Endothelial cell of umbilical vein (primary cell): ENCODE data around the gene SLC6A9. TPM values are rescaled to one million over a fixed set of nuclear protein-coding genes. Genes with fewer than 3 reads are reported as not detected.

Source experiments
- BruUV-seq: library from RNA; stranded (reverse); fragments of 400-500 nt; replicated peaks from 2 replicates; lab custom pipeline; 2021; lab: Mats Ljungman, UMichigan
- CTCF ChIA-PET: fragments of 300-600, 350-600 bp; sonication (Branson Sonifier 250); formaldehyde crosslinking; loops from one replicate; lab custom pipeline; 2021; ENCODE audit warnings: antibody characterized with exemption, inconsistent platforms; lab: Charles Lee
- POLR2A ChIA-PET: fragments of 300-600, 350-600 bp; sonication (Branson Sonifier 250); formaldehyde crosslinking; loops from one replicate; lab custom pipeline; 2021; ENCODE audit warnings: antibody characterized with exemption, inconsistent platforms; lab: Charles Lee
- DNase-seq: peaks from one replicate; pipeline ENCODE4 v3.0.0-alpha.2; 2011; ENCODE audit warnings: low read depth, low spot score
- FAIRE-seq: peaks from 2 replicates; lab custom pipeline; 2011; peaks lifted over from hg19 to GRCh38; lab: Jason Lieb, UNC
- H2AFZ ChIP-seq: 2 replicates; pipeline ENCODE4 v1.6.0; 2012; ENCODE audit warnings: low read depth, low read length, control low read depth, inconsistent platforms
- H3K27ac ChIP-seq: 2 replicates; pipeline ENCODE4 v1.5.1; 2011; ENCODE audit warnings: low read depth, mild to moderate bottlenecking, control low read depth, low read length, moderate library complexity; ENCODE audit not compliant: insufficient read depth
- H3K27me3 ChIP-seq, 2 experiments: 2 replicates each; pipeline versions ENCODE4 v1.6.0 to v1.6.1; 2011; ENCODE audit warnings: low read length in 2 of 2, mixed read lengths in 1 of 2; ENCODE audit not compliant: control insufficient read depth in 2 of 2, insufficient read depth in 2 of 2
- H3K36me3 ChIP-seq, 2 experiments: 2 replicates in 1 of 2; 3 replicates in 1 of 2; pipeline ENCODE4 v1.5.1; 2011; ENCODE audit warnings: low read length in 2 of 2, mild to moderate bottlenecking in 1 of 2, moderate library complexity in 1 of 2; ENCODE audit not compliant: control insufficient read depth in 2 of 2, insufficient read depth in 2 of 2; ENCODE audit errors: extremely low read depth in 1 of 2
- H3K4me1 ChIP-seq: 3 replicates; pipeline ENCODE4 v1.5.1; 2011; ENCODE audit warnings: mild to moderate bottlenecking, low read length; ENCODE audit not compliant: control insufficient read depth, insufficient read depth; ENCODE audit errors: extremely low read depth
- H3K4me2 ChIP-seq: 2 replicates; pipeline ENCODE4 v1.6.1; 2011; ENCODE audit warnings: low read length, control low read depth, mixed read lengths; ENCODE audit not compliant: insufficient read depth
- H3K4me3 ChIP-seq, 3 experiments: fragments of 200-600 bp in 1 of 3; sonication (generic), shearing (Covaris generic) in 1 of 3; replicated peaks in 1 of 3; 2 replicates each; pipeline ENCODE4 v1.5.1; 2011 to 2016; ENCODE audit warnings: control low read depth in 3 of 3, low read length in 3 of 3, mild to moderate bottlenecking in 2 of 3, inconsistent platforms in 1 of 3, low read depth in 1 of 3, moderate library complexity in 1 of 3; ENCODE audit not compliant: insufficient read depth in 1 of 3
- H3K79me2 ChIP-seq: 2 replicates; pipeline ENCODE4 v1.6.0; 2012; ENCODE audit warnings: low read length, inconsistent platforms; ENCODE audit not compliant: control insufficient read depth, insufficient read depth
- H3K9ac ChIP-seq: replicated peaks from 2 replicates; pipeline ENCODE3; 2011; ENCODE audit warnings: low read length, control low read depth; ENCODE audit not compliant: insufficient read depth; ENCODE audit errors: extremely low read depth
- H3K9me1 ChIP-seq: replicated peaks from 3 replicates; pipeline ENCODE4 v1.6.0; 2011; ENCODE audit warnings: mild to moderate bottlenecking, low read length; ENCODE audit not compliant: control insufficient read depth, insufficient read depth; ENCODE audit errors: extremely low read depth
- H3K9me3 ChIP-seq: replicated peaks from 2 replicates; pipeline ENCODE4 v1.5.1; 2012; ENCODE audit warnings: low read length, inconsistent platforms; ENCODE audit not compliant: control insufficient read depth, insufficient read depth
- H4K20me1 ChIP-seq: replicated peaks from 2 replicates; pipeline ENCODE3; 2011; ENCODE audit warnings: mild to moderate bottlenecking, low read length; ENCODE audit not compliant: control insufficient read depth, insufficient read depth; ENCODE audit errors: extremely low read depth
- EZH2 ChIP-seq: IDR thresholded peaks from 2 replicates; pipeline ENCODE4 v1.6.1; 2012; ENCODE audit warnings: borderline replicate concordance, low read depth, mild to moderate bottlenecking, moderate library complexity, low read length, inconsistent platforms; ENCODE audit not compliant: severe bottlenecking
- FOS ChIP-seq: IDR thresholded peaks from 2 replicates; pipeline ENCODE4 v1.6.1; 2011; ENCODE audit warnings: mild to moderate bottlenecking, low read length, moderate library complexity, borderline replicate concordance; ENCODE audit not compliant: insufficient read depth
- MYC ChIP-seq: IDR thresholded peaks from one replicate; pipeline ENCODE4 v1.6.1; 2011; ENCODE audit warnings: mild to moderate bottlenecking, low read depth, low read length
- POLR2AphosphoS5 ChIP-seq: IDR thresholded peaks from 2 replicates; pipeline ENCODE4 v1.6.1; 2012; ENCODE audit warnings: low read depth, mild to moderate bottlenecking, control low read depth, low read length, moderate library complexity; ENCODE audit not compliant: insufficient read depth
- dilution Hi-C: fragments of 300-500 bp; cut with MboI; formaldehyde crosslinking; loops from one replicate; pipeline ENCODE4 v1.15.0; 2019; ENCODE audit warnings: low sequenced_read_pairs; ENCODE audit not compliant: extremely low pct_ligation_motif_present
- intact Hi-C: fragments of 100-400 bp; cut with micrococcal nuclease; formaldehyde crosslinking; loops from one replicate; pipeline ENCODE4 v1.10.0; 2022
- polyA plus RNA-seq, 4 experiments: library from polyadenylated mRNA; depleted of rRNA in 3 of 4; stranded (reverse) in 3 of 4; unstranded in 1 of 4; fragments of >200 nt; gene quantifications; 2 replicates each; pipeline versions ENCODE4 v1.2.1 to v1.2.3, GENCODE V29; 2011 to 2012; ENCODE audit warnings: missing spikeins in 1 of 4
- total RNA-seq: library from RNA; stranded (reverse); gene quantifications from 2 replicates; pipeline ENCODE4 v1.2.3, GENCODE V29; 2021
- TF ChIP-seq, protein P1 (sequence below): IDR thresholded peaks from 2 replicates; pipeline ENCODE4 v1.6.1; 2011; ENCODE audit not compliant: insufficient read depth, insufficient read length
- TF ChIP-seq, protein P2 (sequence below), 2 donors: IDR thresholded peaks; 1 replicate in 1 of 2; 2 replicates in 1 of 2; pipeline ENCODE4 v1.5.1; 2011; ENCODE audit warnings: low read length in 2 of 2, mild to moderate bottlenecking in 2 of 2, moderate library complexity in 2 of 2, control low read depth in 1 of 2, inconsistent platforms in 1 of 2, low read depth in 1 of 2; ENCODE audit not compliant: insufficient read depth in 1 of 2; ENCODE audit errors: extremely low read depth in 1 of 2

SLC6A9 gene
- total and polyA plus RNA-seq, 2 donors (not counting 3 experiments of a cell fraction or from before 2014, with no cell fraction given), result 0.80 to 1.5 TPM

DNA sequence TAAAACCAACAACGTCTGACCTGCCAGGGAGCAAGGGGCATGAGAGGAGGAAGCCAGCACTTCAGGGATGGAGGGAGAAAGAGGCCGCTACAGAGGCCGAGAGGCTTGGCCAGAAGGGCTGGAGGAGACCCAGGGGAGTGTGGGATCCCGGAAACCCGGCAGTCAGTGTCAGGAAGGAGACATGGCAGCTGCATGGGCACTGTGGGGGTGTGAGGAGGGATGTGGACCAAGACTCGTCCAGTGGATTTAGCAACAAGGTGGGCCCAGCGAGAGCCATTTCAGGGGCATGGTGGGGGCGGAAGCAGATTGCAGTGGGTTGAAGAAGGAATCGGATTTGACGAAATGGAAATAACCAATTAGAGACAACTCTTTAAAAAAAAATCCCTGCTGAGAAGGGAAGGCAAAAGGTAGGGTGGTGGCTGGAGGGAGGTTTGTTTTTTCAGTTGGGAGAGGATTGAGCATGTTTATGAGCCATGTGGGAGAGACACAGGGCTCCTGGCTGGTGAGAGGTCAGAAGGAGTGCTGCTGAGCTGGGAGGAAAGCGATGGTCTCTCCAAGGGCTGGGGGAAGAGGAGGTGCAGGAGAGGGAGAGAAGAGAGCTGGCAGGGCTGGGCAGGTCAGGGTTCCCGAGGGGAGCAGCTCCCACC lies 47.9 kb downstream of the SLC6A9 start:
- H3K9ac ChIP-seq, result no peak overlapping the region
- ChIA-PET POLR2A (no interaction called here), CTCF (no interaction called here)
- peaks cover 23% of the 10 kb centered on the region for H3K79me2 ChIP-seq
- no peak for DNase-seq
- no TSS peak for BruUV-seq
- intact Hi-C loops, result no loop called here
- H3K9me1 ChIP-seq, result no peaks in the 10 kb centered on the region
- no peak for TF ChIP-seq FOS
- TF ChIP-seq, protein P1, sequence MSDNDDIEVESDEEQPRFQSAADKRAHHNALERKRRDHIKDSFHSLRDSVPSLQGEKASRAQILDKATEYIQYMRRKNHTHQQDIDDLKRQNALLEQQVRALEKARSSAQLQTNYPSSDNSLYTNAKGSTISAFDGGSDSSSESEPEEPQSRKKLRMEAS, result no peak
- TF ChIP-seq, protein P2, sequence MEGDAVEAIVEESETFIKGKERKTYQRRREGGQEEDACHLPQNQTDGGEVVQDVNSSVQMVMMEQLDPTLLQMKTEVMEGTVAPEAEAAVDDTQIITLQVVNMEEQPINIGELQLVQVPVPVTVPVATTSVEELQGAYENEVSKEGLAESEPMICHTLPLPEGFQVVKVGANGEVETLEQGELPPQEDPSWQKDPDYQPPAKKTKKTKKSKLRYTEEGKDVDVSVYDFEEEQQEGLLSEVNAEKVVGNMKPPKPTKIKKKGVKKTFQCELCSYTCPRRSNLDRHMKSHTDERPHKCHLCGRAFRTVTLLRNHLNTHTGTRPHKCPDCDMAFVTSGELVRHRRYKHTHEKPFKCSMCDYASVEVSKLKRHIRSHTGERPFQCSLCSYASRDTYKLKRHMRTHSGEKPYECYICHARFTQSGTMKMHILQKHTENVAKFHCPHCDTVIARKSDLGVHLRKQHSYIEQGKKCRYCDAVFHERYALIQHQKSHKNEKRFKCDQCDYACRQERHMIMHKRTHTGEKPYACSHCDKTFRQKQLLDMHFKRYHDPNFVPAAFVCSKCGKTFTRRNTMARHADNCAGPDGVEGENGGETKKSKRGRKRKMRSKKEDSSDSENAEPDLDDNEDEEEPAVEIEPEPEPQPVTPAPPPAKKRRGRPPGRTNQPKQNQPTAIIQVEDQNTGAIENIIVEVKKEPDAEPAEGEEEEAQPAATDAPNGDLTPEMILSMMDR (IDR thresholded peaks at IDR 0.05; ENCODE audit: extremely low read depth in 1 of 2, insufficient read depth in 1 of 2, low read depth in 1 of 2, low read length in 2 of 2), result no peak
- TF ChIP-seq EZH2, result no peak
- no peak for TF ChIP-seq POLR2AphosphoS5
- TF ChIP-seq MYC, result no peak
- no peaks in the 10 kb centered on the region for H4K20me1 ChIP-seq
- H3K4me2 ChIP-seq, result no peak overlapping the region
- no peaks in the 10 kb centered on the region for H3K27me3 ChIP-seq
- dilution Hi-C loops, result no loop called here
- no peak overlapping the region for H3K27ac ChIP-seq
- FAIRE-seq, result no peak
- H3K4me1 ChIP-seq, result peaks cover 14% of the 10 kb centered on the region
- no peak overlapping the region for H3K4me3 ChIP-seq
- no peaks in the 10 kb centered on the region for H3K9me3 ChIP-seq
- H3K36me3 ChIP-seq, result peaks cover 0 to 10% of the 10 kb centered on the region in 2 experiments
- H2AFZ ChIP-seq, result no peak overlapping the region
